ENCODE results near the gene PARD3.

Gene PARD3

DNA sequence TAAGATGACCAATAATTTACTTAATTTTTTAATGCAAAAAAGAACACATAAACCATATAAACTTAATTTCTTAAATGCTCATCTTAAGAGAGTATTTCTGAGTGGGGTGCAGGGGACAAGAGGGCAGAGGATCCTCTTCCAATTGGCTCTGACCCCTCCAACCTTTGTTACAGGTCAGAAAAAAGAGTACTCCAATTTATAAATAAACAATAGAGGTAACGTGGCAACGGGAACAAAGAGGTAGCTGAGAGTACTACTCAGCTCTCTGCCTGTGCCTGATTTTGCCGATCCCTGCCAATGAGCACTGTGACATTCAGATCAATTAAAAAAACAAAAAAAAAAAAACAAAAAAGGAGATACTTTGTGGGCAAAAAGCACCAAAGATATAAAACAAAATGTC lies 307.9 kb downstream of the PARD3 start:
- no peak for DNase-seq (ENCODE audit: low read depth in 2 of 2, low spot score in 1 of 2)

GRCh38 chr10:34506786-34507185 lies 308.3 kb downstream of the PARD3 start:
- no peak for DNase-seq (ENCODE audit: low read depth in 2 of 2, low spot score in 1 of 2)

GRCh38 chr10:34505338-34505737 lies 309.8 kb downstream of the PARD3 start:
- no peak for DNase-seq (ENCODE audit: low read depth in 2 of 2, low spot score in 1 of 2)

- no peak for DNase-seq (ENCODE audit: low read depth in 2 of 2, low spot score in 1 of 2)
Measured at GRCh38 chr10:34504534-34504933, 310.6 kb downstream of the PARD3 start.

- DNase-seq (ENCODE audit: low read depth in 2 of 2, low spot score in 1 of 2), result no peak
Measured at GRCh38 chr10:34503704-34504103, 311.4 kb downstream of the PARD3 start.

- DNase-seq (ENCODE audit: low read depth in 2 of 2, low spot score in 1 of 2), result no peak
Measured at GRCh38 chr10:34499612-34500279, 315.4 kb downstream of the PARD3 start.

- DNase-seq (ENCODE audit: low read depth in 2 of 2, low spot score in 1 of 2), result no peak
Measured at GRCh38 chr10:34498821-34499220, 316.3 kb downstream of the PARD3 start.

GRCh38 chr10:34495938-34496337 lies 319.2 kb downstream of the PARD3 start:
- DNase-seq (ENCODE audit: low read depth in 2 of 2, low spot score in 1 of 2), result no peak

- no peak for DNase-seq (ENCODE audit: low read depth in 2 of 2, low spot score in 1 of 2)
Measured at GRCh38 chr10:34494012-34494411, 321.1 kb downstream of the PARD3 start.

DNA sequence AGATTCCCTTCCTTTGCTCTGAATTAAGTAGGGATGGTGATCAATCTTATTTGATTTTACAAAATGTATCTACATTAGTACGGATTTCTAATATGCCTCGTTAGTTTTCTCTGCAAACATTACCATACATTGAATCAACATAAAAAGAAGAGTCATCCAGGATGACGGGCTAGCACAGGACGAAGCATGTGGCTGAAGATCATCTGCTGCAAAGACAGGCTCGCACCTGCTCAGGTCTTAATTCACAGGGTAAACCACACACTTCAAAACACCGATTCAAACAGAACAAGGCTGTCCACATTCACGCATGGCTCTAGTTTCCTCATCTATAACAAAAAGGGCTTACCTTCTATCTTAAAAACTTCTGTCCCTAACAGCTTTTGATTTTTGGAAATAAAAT lies 323.0 kb downstream of the PARD3 start:
- DNase-seq (ENCODE audit: low read depth in 2 of 2, low spot score in 1 of 2), result no peak

- no peak for DNase-seq (ENCODE audit: low read depth in 2 of 2, low spot score in 1 of 2)
Measured at GRCh38 chr10:34491678-34492077, 323.4 kb downstream of the PARD3 start.

GRCh38 chr10:34489973-34490745 lies 324.9 kb downstream of the PARD3 start:
- DNase-seq (ENCODE audit: low read depth in 2 of 2, low spot score in 1 of 2), result no peak

GRCh38 chr10:34489411-34489810 lies 325.7 kb downstream of the PARD3 start:
- no peak for DNase-seq (ENCODE audit: low read depth in 2 of 2, low spot score in 1 of 2)

DNA sequence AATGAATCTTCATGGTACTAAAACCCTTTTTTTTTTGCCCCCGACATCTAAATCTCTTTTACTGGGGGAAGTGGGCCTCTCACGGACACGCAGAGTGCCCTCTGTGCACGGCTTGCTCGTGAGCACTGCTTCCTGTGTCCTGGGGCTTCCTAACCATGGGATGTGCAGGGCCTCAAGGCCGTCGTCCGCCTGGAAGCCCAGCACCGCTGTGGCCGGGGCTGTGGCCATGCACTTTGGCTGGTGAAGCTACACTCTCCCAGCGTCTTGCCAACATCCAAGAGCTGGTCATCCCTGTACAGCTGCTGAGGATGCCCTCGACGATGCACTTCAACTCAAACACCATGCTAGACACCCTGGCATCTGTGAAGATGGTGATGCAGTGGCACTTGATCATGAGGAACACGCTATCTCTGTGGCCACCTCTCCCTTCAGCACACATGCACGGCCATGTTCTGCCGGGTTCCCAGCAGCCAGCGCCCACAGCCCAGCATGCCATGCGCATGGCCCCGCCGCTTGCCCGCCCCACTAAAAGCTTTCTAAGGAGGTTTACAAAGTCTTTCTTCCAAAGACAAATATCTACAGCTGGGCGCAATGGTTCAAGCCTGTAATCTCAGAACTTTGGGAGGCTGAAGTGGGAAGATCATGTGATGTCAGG lies 326.5 kb downstream of the PARD3 start:
- DNase-seq (ENCODE audit: low read depth in 2 of 2, low spot score in 1 of 2), result no peak

DNA sequence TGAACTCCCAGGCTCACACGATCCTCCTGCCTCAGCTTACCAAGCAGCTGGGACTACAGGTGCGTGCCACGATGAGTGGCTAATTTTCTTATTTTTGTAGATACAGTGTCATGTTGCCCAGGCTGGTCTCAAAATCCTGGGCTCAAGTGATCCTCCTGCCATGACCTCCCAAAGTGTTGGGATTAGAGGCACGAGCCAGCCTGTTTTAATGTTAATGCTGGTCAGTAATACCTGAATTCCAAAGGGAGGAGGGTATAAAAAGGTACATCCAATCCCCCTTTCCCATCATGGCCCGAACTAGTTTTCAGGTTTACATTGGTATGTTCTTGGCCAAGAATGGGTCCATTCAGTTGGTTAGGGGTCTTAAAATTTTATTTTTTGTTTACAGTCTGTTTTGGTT lies 329.1 kb downstream of the PARD3 start:
- no peak for DNase-seq (ENCODE audit: low read depth in 2 of 2, low spot score in 1 of 2)

DNA sequence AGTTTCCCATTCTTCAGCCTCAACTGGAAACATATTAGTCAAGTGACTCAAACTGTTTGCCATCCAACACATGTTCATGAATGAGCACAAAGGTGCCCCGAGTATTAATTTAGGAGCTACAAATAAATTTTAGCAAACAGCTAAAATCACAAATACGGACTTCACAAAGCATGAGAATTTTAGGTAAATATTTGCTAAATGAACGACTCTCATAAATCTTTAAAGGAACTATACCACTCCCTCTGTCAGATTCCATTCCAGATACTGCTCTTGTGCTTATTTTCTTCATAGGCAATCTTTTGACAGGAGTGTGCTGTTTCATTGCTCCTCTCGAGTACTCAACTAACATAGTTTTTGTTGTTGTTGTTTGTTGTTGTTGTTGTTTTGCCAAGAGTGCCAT lies 330.9 kb downstream of the PARD3 start:
- DNase-seq (ENCODE audit: low read depth in 2 of 2, low spot score in 1 of 2), result no peak

- no peak for DNase-seq (ENCODE audit: low read depth in 2 of 2, low spot score in 1 of 2)
Measured at GRCh38 chr10:34480345-34480744, 334.8 kb downstream of the PARD3 start.

- no peak for DNase-seq (ENCODE audit: low read depth in 2 of 2, low spot score in 1 of 2)
Measured at GRCh38 chr10:34479520-34480179, 335.4 kb downstream of the PARD3 start.

GRCh38 chr10:34477249-34477648 lies 337.8 kb downstream of the PARD3 start:
- DNase-seq (ENCODE audit: low read depth in 2 of 2, low spot score in 1 of 2), result no peak

DNA sequence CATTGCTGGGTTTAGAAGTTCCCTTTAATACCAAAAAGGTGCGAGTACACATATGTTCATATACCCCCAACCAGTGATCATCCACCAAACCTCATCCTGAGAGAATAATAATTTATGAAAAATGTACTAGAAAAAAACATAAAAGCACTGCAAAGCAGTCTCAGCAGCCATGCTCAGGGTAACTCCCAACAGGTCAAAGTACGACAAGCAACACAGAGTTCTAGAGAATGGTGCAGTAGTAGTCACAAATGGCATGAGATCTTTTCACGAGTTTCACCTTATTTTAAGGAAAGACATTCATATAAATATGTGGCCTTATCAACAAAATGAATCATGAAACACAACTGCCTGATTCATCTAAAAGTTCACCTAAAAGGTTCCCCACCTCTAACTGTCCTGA lies 338.5 kb downstream of the PARD3 start:
- DNase-seq (ENCODE audit: low read depth in 2 of 2, low spot score in 1 of 2), result no peak

GRCh38 chr10:34475786-34476185 lies 339.3 kb downstream of the PARD3 start:
- no peak for DNase-seq (ENCODE audit: low read depth in 2 of 2, low spot score in 1 of 2)

DNA sequence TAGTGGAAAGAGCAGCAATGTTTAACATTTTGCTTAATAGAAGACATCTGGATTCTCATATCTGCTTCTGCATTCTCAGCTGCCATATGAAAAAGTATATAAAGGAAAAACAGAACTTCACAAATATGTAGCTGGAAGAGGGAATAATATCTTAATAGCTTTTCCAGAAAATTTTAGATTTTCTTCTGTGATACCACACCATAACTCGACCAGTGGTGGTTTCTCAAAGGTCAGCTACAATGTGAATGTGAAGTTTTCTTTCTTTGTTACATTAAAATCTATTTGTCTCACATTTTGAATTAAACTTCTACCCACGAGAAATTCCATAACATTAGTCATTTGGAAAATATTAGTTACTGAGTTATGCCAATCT lies 339.8 kb downstream of the PARD3 start:
- no peak for DNase-seq (ENCODE audit: low read depth in 2 of 2, low spot score in 1 of 2)
